ENCODE results near the gene CERK.

Gene CERK

GRCh38 chr22:46654426-46654825, 83.6 kb downstream of the CERK start:
- TF ChIP-seq REST (IDR thresholded peaks at IDR 0.05; ENCODE audit: insufficient read depth in 1 of 2, low read depth in 2 of 2, low read length in 2 of 2) (no peak), POLR2AphosphoS5 (IDR thresholded peaks at IDR 0.05; ENCODE audit: low read depth, low read length) (no peak), FOXP2 (optimal IDR thresholded peaks at IDR 0.05; ENCODE audit: borderline replicate concordance, extremely low read depth, extremely low read length, insufficient read depth) (no peak), TAF1 (IDR thresholded peaks at IDR 0.05; ENCODE audit: borderline replicate concordance, insufficient read depth, low read length) (no peak), SIN3A (IDR thresholded peaks at IDR 0.05; ENCODE audit: borderline replicate concordance, insufficient read depth, low read length) (no peak)

DNA sequence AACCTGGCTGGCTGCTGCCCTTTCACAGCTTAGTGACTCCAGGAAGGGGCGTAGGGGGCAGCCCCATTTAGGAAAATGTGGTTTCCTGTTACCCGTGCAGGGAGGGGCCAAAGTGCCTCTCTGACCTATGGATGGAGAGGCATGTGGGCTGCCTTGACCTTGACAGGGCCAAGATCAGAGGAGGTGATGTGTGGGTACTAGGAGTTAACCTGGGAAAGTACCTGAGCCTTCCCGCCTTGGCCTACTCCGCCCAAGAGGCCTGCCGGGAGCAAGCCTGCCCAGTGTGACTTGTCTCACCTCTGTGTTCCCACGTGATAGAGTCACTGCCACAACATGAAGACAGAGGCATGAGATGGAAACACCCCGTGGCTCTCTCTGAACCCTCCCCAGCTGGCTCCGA, 84.5 kb downstream of the CERK start:
- TF ChIP-seq SIN3A (IDR thresholded peaks at IDR 0.05; ENCODE audit: borderline replicate concordance, insufficient read depth, low read length) (no peak), TAF1 (IDR thresholded peaks at IDR 0.05; ENCODE audit: borderline replicate concordance, insufficient read depth, low read length) (no peak), FOXP2 (optimal IDR thresholded peaks at IDR 0.05; ENCODE audit: borderline replicate concordance, extremely low read depth, extremely low read length, insufficient read depth) (no peak), POLR2AphosphoS5 (IDR thresholded peaks at IDR 0.05; ENCODE audit: low read depth, low read length) (no peak), REST (IDR thresholded peaks at IDR 0.05; ENCODE audit: insufficient read depth in 1 of 2, low read depth in 2 of 2, low read length in 2 of 2) (no peak)

DNA sequence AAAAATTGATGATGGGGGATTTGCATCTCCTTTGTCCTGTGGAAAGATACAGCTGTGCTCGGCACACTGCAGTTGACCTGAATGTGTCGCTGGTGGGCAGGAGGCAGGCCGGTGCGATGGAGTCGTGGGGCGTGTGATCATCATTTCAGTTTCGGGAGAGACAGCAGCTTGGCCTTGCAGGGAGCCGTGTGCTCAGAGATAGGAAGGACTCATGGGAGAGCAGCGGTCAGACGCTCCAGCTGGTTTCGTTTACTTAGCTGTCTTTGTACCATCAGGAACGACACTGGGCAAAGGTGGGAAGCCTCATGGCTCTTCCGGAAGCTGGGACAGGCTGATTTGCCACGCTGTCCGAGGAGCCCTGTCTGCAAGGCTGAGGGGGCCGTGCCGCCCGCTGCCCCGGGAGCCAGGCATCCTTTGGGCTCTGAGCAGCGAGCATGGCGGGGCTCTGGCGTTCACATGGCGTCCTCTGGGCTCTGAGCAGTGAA, 85.2 kb downstream of the CERK start:
- TF ChIP-seq REST (IDR thresholded peaks at IDR 0.05; ENCODE audit: insufficient read depth in 1 of 2, low read depth in 2 of 2, low read length in 2 of 2) (no peak), TAF1 (IDR thresholded peaks at IDR 0.05; ENCODE audit: borderline replicate concordance, insufficient read depth, low read length) (no peak), FOXP2 (optimal IDR thresholded peaks at IDR 0.05; ENCODE audit: borderline replicate concordance, extremely low read depth, extremely low read length, insufficient read depth) (no peak), POLR2AphosphoS5 (IDR thresholded peaks at IDR 0.05; ENCODE audit: low read depth, low read length) (no peak), SIN3A (IDR thresholded peaks at IDR 0.05; ENCODE audit: borderline replicate concordance, insufficient read depth, low read length) (no peak)

DNA sequence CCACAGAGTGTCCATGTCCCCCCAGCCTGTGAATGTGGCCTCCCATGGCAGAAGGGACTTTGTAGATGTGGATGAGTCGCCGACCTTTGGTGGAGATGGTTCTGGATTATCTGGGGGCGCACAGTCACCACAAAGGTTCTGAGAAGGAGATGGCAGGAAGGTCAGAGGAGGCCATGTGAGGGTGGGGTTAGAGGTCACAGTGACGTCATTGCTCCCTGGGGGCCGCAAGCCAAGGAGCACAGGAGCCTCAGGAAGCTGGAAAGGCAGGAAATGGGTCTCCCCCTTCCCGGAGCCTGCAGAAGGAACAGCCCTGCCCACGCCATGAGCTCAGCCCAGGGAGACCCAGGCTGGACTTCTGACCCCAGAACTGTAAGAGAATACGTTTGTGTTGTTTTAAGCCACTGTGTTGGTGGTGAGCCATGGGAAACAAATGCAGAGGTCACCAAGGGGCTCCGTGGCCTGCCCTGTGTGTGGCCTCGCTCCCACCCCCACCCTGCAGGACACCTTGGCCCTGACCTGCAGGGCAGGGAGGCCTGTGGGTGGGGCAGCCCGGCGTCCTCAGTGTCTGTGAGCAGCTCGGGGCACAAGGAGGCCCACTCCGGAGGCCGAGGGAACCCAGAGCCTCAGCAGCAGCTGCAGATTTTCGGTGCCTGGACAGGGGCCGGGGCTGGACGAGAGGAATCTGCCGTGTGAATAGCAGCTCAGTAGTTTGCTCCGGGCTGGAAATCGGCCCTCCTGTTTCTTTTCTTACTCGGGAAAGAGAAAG, 85.8 kb downstream of the CERK start:
- TF ChIP-seq POLR2AphosphoS5 (IDR thresholded peaks at IDR 0.05; ENCODE audit: low read depth, low read length) (no peak), FOXP2 (optimal IDR thresholded peaks at IDR 0.05; ENCODE audit: borderline replicate concordance, extremely low read depth, extremely low read length, insufficient read depth) (peak; percentile 34), REST (IDR thresholded peaks at IDR 0.05; ENCODE audit: insufficient read depth in 1 of 2, low read depth in 2 of 2, low read length in 2 of 2) (no peak)

All from PFSK-1 (cell line).